Measurements from ENCODE around the gene RHNO1.

Gene RHNO1

GRCh38 chr12:2904260-2904659 lies 27.2 kb downstream of the RHNO1 start:
- DNase-seq = no peak

GRCh38 chr12:2912216-2912575 lies 35.2 kb downstream of the RHNO1 start:
- DNase-seq = no peak

- DNase-seq = no peak
Measured at GRCh38 chr12:2919249-2919648, 42.2 kb downstream of the RHNO1 start.

GRCh38 chr12:2922329-2922728 lies 45.3 kb downstream of the RHNO1 start:
- DNase-seq = no peak

- DNase-seq = no peak
Measured at GRCh38 chr12:2923057-2923456, 46.0 kb downstream of the RHNO1 start.

- no peak for DNase-seq
Measured at GRCh38 chr12:2924019-2924418, 47.0 kb downstream of the RHNO1 start.

GRCh38 chr12:2925322-2925995 lies 48.4 kb downstream of the RHNO1 start:
- no peak for DNase-seq

GRCh38 chr12:2930865-2931264 lies 53.8 kb downstream of the RHNO1 start:
- no peak for DNase-seq

- no peak for DNase-seq
Measured at GRCh38 chr12:2933586-2933985, 56.6 kb downstream of the RHNO1 start.

- DNase-seq = no peak
Measured at GRCh38 chr12:2934371-2934770, 57.3 kb downstream of the RHNO1 start.

- no peak for DNase-seq
Measured at GRCh38 chr12:2936301-2936700, 59.3 kb downstream of the RHNO1 start.

GRCh38 chr12:2937500-2937899 lies 60.5 kb downstream of the RHNO1 start:
- no peak for DNase-seq

Measured in RPMI8226 (cell line).